Esophagus squamous epithelium (tissue), 5 donors: ENCODE results near the gene ST8SIA6. TPM values are rescaled to one million over a fixed set of nuclear protein-coding genes. Genes with fewer than 3 reads are reported as not detected.

Experiments used
- DNase-seq: peaks from one replicate; lab custom pipeline; 2025; lab: John Stamatoyannopoulos, UW
- H3K27ac ChIP-seq, 4 donors: fragments of 200-600 bp; sonication (generic); one replicate each; pipeline ENCODE4 v1.5.1; 2016 to 2019; ENCODE audit warnings: mild to moderate bottlenecking in 1 of 4
- H3K27me3 ChIP-seq, 4 donors: fragments of 200-600 bp; sonication (generic); 1 replicate in 3 of 4; 2 replicates in 1 of 4; pipeline versions ENCODE4 v1.5.1 to v1.6.0; 2017 to 2021; ENCODE audit warnings: antibody characterized with exemption in 1 of 4
- H3K36me3 ChIP-seq, 3 donors: fragments of 200-600 bp; sonication (generic); one replicate each; pipeline ENCODE4 v1.5.1; 2016 to 2019
- H3K4me1 ChIP-seq, 3 donors: fragments of 200-600 bp; sonication (generic); one replicate each; pipeline ENCODE4 v1.5.1; 2017 to 2019
- H3K4me3 ChIP-seq, 4 donors: fragments of 200-600 bp; sonication (generic); 1 replicate in 3 of 4; 2 replicates in 1 of 4; pipeline ENCODE4 v1.5.1; 2016 to 2019; ENCODE audit warnings: mild to moderate bottlenecking in 2 of 4, moderate library complexity in 1 of 4
- H3K9me3 ChIP-seq, 3 donors: fragments of 200-600 bp; sonication (generic); one replicate each; pipeline ENCODE4 v1.5.1; 2016 to 2019
- CTCF ChIP-seq, 6 experiments: fragments of 450-650 bp in 4 of 6; fragments of 200-600 bp in 2 of 6; sonication (generic) in 2 of 6; IDR thresholded peaks; one replicate each; pipeline ENCODE4 v1.5.1; 2016 to 2019; ENCODE audit warnings: antibody characterized with exemption in 6 of 6, mild to moderate bottlenecking in 4 of 6, moderate library complexity in 4 of 6
- POLR2A ChIP-seq, 4 donors: fragments of 450-650 bp; IDR thresholded peaks; one replicate each; pipeline ENCODE4 v1.6.1; 2017; ENCODE audit warnings: antibody characterized with exemption in 4 of 4, mild to moderate bottlenecking in 4 of 4, moderate library complexity in 3 of 4
- WGBS, 2 donors: methylation state at CpG; one replicate each; pipeline ENCODE4 v1.1.5; 2018; 5-methylcytosine and 5-hydroxymethylcytosine counted together
- intact Hi-C: fragments of 100-400 bp; cut with DNase I; formaldehyde crosslinking; loops from one replicate; pipeline ENCODE4 v1.15.0; 2022
- total RNA-seq, 4 donors: library from RNA; depleted of rRNA; stranded (reverse); fragments of >200 nt; gene quantifications; one replicate each; pipeline ENCODE4 v1.1.0, GENCODE V29; 2016
- donor health status: DM: yes; HTN: yes; CAD: no.

The ST8SIA6 gene
- total RNA-seq, 4 donors from 2014 or later: 0.53 to 2.3 (median 1.2) TPM

GRCh38 chr10:17348011-17348500 is 106.3 kb downstream of the ST8SIA6 start:
- peak overlapping the region in 3 of 4 donors; percentile 13 to 49 (median 16) for H3K27ac ChIP-seq
- peaks cover 0 to 5% (median 0%) of the 10 kb centered on the region in 4 donors for H3K27me3 ChIP-seq
- no peak for DNase-seq
- H3K4me3 ChIP-seq: peak overlapping the region in 1 of 4 donors; percentile 50
- intact Hi-C loops: no loop called here
- TF ChIP-seq CTCF (IDR thresholded peaks at IDR 0.05): no peak
- H3K9me3 ChIP-seq: no peaks in the 10 kb centered on the region
- H3K36me3 ChIP-seq: no peaks in the 10 kb centered on the region
- WGBS, 2 donors: 32 to 59% methylated on average over 3 to 4 of the region's 4 CpGs
- H3K4me1 ChIP-seq: peaks cover 8 to 21% (median 14%) of the 10 kb centered on the region in 3 donors

- Histone ChIP-seq H3K4me1 (peaks cover 8 to 11% (median 9%) of the 10 kb centered on the region in 3 donors), H3K36me3 (no peaks in the 10 kb centered on the region), H3K9me3 (peaks cover 0 to 24% (median 13%) of the 10 kb centered on the region in 3 donors), H3K4me3 (no peak overlapping the region), H3K27ac (no peak overlapping the region), H3K27me3 (no peaks in the 10 kb centered on the region)
- WGBS, 2 donors: 48 to 59% methylated on average over 4 of the region's 4 CpGs
- no peak for TF ChIP-seq POLR2A (IDR thresholded peaks at IDR 0.05)
- TF ChIP-seq CTCF (IDR thresholded peaks at IDR 0.05): no peak
- intact Hi-C loops: no loop called here
- DNase-seq: no peak
These were observed 110.2 kb downstream of the ST8SIA6 start for GRCh38 chr10:17344206-17344605.

GRCh38 chr10:17343118-17343517 is 111.3 kb downstream of the ST8SIA6 start:
- Histone ChIP-seq H3K9me3 (peaks cover 0 to 24% (median 13%) of the 10 kb centered on the region in 3 donors), H3K4me3 (no peak overlapping the region), H3K4me1 (no peaks in the 10 kb centered on the region), H3K36me3 (no peaks in the 10 kb centered on the region), H3K27me3 (no peaks in the 10 kb centered on the region), H3K27ac (no peak overlapping the region)
- WGBS, 2 donors: 58 to 69% methylated on average over 3 of the region's 3 CpGs
- no peak for DNase-seq
- intact Hi-C loops: no loop called here
- TF ChIP-seq CTCF (IDR thresholded peaks at IDR 0.05): no peak
- TF ChIP-seq POLR2A (IDR thresholded peaks at IDR 0.05): no peak

GRCh38 chr10:17340144-17340829 is 114.1 kb downstream of the ST8SIA6 start:
- Histone ChIP-seq H3K4me3 (no peak overlapping the region), H3K9me3 (peaks cover 0 to 24% (median 13%) of the 10 kb centered on the region in 3 donors), H3K4me1 (no peaks in the 10 kb centered on the region), H3K27ac (no peak overlapping the region), H3K36me3 (no peaks in the 10 kb centered on the region), H3K27me3 (no peaks in the 10 kb centered on the region)
- WGBS, 2 donors: 82 to 84% methylated on average over 13 of the region's 13 CpGs
- TF ChIP-seq POLR2A (IDR thresholded peaks at IDR 0.05) (no peak), CTCF (IDR thresholded peaks at IDR 0.05) (no peak)
- DNase-seq: no peak
- intact Hi-C loops: no loop called here

GRCh38 chr10:17335065-17335464 is 119.3 kb downstream of the ST8SIA6 start:
- peaks cover 0 to 7% (median 3%) of the 10 kb centered on the region in 3 donors for H3K9me3 ChIP-seq
- no peaks in the 10 kb centered on the region for H3K36me3 ChIP-seq
- 42 to 58% methylated on average over 2 of the region's 2 CpGs for WGBS, 2 donors
- H3K4me1 ChIP-seq: no peaks in the 10 kb centered on the region
- TF ChIP-seq POLR2A (IDR thresholded peaks at IDR 0.05) (no peak), CTCF (IDR thresholded peaks at IDR 0.05) (no peak)
- H3K27me3 ChIP-seq: no peaks in the 10 kb centered on the region
- no peak for DNase-seq
- no peak overlapping the region for H3K27ac ChIP-seq
- no peak overlapping the region for H3K4me3 ChIP-seq
- intact Hi-C loops: no loop called here
